K562 (cell line): ENCODE results near the gene SLC4A2. TPM values are rescaled to one million over a fixed set of nuclear protein-coding genes. Genes with fewer than 3 reads are reported as not detected.
A peak's percentile ranks its signal among the peaks of the same experiment; 100 is the strongest.

ENCODE experiments used
- ARID3B ChIP-seq: fragments of 250-450 bp; sonication (Bioruptor Pico); IDR thresholded peaks from 2 replicates; pipeline ENCODE4 v1.4.0; 2020; ENCODE audit warnings: borderline replicate concordance
- ATF4 ChIP-seq: fragments of 450-650 bp; formaldehyde crosslinking; IDR thresholded peaks from 2 replicates; pipeline ENCODE4 v1.4.0; 2022; ENCODE audit warnings: mild to moderate bottlenecking, moderate library complexity
- BRF2 ChIP-seq: IDR thresholded peaks from 3 replicates; pipeline ENCODE4 v1.6.1; 2011; ENCODE audit warnings: borderline replicate concordance, mild to moderate bottlenecking; ENCODE audit not compliant: insufficient read length, insufficient read depth
- CBFA2T3 ChIP-seq: fragments of 450-650 bp; IDR thresholded peaks from 2 replicates; pipeline ENCODE4 v1.6.1; 2017
- CTCF ChIP-seq, 3 experiments: IDR thresholded peaks in 2 of 3; conservative IDR thresholded peaks in 1 of 3; 2 replicates each; pipeline ENCODE4 v1.5.1; 2011 to 2012; ENCODE audit warnings: low read length in 3 of 3, mild to moderate bottlenecking in 3 of 3, control low read depth in 2 of 3, improper control_type of control experiment in 1 of 3, inconsistent platforms in 1 of 3, low read depth in 1 of 3, mixed read lengths in 1 of 3, moderate library complexity in 1 of 3; ENCODE audit not compliant: insufficient read depth in 2 of 3
- E2F5 ChIP-seq: sonication (generic); formaldehyde crosslinking; IDR thresholded peaks from 2 replicates; pipeline ENCODE4 v1.8.0; 2022; ENCODE audit warnings: mild to moderate bottlenecking, missing genetic modification reagents
- ETS1 ChIP-seq: conservative IDR thresholded peaks from 2 replicates; pipeline ENCODE4 v1.6.1; 2011; ENCODE audit warnings: low read depth, mild to moderate bottlenecking, low read length; ENCODE audit not compliant: control insufficient read depth
- GABPB1 ChIP-seq: sonication (generic); formaldehyde crosslinking; IDR thresholded peaks from 2 replicates; pipeline ENCODE4 v1.8.0; 2022; ENCODE audit warnings: mild to moderate bottlenecking, missing genetic modification reagents
- HDAC3 ChIP-seq: fragments of 450-650 bp; IDR thresholded peaks from 2 replicates; pipeline ENCODE4 v1.6.1; 2018; ENCODE audit warnings: borderline replicate concordance, mild to moderate bottlenecking, moderate library complexity; ENCODE audit not compliant: partially characterized antibody
- KHSRP ChIP-seq: fragments of 450-650 bp; IDR thresholded peaks from 2 replicates; pipeline ENCODE4 v1.6.1; 2017
- MAFF ChIP-seq: IDR thresholded peaks from 2 replicates; pipeline ENCODE4 v1.6.1; 2012; ENCODE audit warnings: low read length, improper control_type of control experiment
- MLX ChIP-seq, 2 experiments: fragments of 450-650 bp in 1 of 2; sonication (generic) in 1 of 2; formaldehyde crosslinking; conservative IDR thresholded peaks; 2 replicates each; pipeline versions ENCODE4 v1.4.0 to v1.8.1; 2020 to 2022; ENCODE audit warnings: mild to moderate bottlenecking in 1 of 2, missing genetic modification reagents in 1 of 2
- SAFB2 ChIP-seq: fragments of 200-400 bp; formaldehyde crosslinking; IDR thresholded peaks from 2 replicates; pipeline ENCODE4 v1.6.1; 2018; ENCODE audit warnings: borderline replicate concordance, low read length, low read depth, moderate library complexity; ENCODE audit not compliant: severe bottlenecking
- SIX5 ChIP-seq, 2 experiments: IDR thresholded peaks; 2 replicates each; pipeline ENCODE4 v1.6.1; 2011; ENCODE audit warnings: low read length in 2 of 2, borderline replicate concordance in 1 of 2, low read depth in 1 of 2, mild to moderate bottlenecking in 1 of 2, moderate library complexity in 1 of 2; ENCODE audit not compliant: insufficient read depth in 1 of 2
- SRSF7 ChIP-seq: fragments of 200-400 bp; formaldehyde crosslinking; optimal IDR thresholded peaks from 2 replicates; pipeline ENCODE3; 2017; ENCODE audit warnings: mild to moderate bottlenecking, low read depth, low read length
- U2AF2 ChIP-seq: fragments of 200-400 bp; formaldehyde crosslinking; optimal IDR thresholded peaks from 2 replicates; pipeline ENCODE3; 2017; ENCODE audit warnings: low read depth, mild to moderate bottlenecking, low read length
- ZNF124 ChIP-seq: sonication (generic); formaldehyde crosslinking; IDR thresholded peaks from 2 replicates; pipeline ENCODE4 v1.8.1; 2022; ENCODE audit warnings: missing genetic modification reagents
- ZNF253 ChIP-seq: fragments of 250-450 bp; sonication (Bioruptor Pico); conservative IDR thresholded peaks from 2 replicates; pipeline ENCODE4 v1.6.1; 2021; ENCODE audit warnings: mild to moderate bottlenecking
- polyA plus RNA-seq, 8 experiments: library from polyadenylated mRNA; depleted of rRNA in 4 of 8; stranded (reverse) in 5 of 8; unstranded in 3 of 8; fragments of >200 nt; fragmentation: Nextera tagmentation in 2 of 8; fragmentation: Illumina TruSeq in 1 of 8; extraction: Ambion mirVana in 2 of 8; extraction: Trizol in 1 of 8; gene quantifications; 2 replicates each; pipeline versions ENCODE4 v1.2.1 to v1.2.3, GENCODE V29; 2011 to 2014; ENCODE audit warnings: inconsistent platforms in 1 of 8, missing spikeins in 1 of 8
- total RNA-seq, 7 experiments: library from RNA; depleted of rRNA in 6 of 7; stranded (reverse); fragments of >200 nt in 6 of 7; fragmentation: Illumina TruSeq in 2 of 7; extraction: Trizol in 2 of 7; gene quantifications; 2 replicates each; pipeline versions ENCODE4 v1.2.1 to v1.2.3, GENCODE V29; 2011 to 2021; ENCODE audit warnings: low replicate concordance in 1 of 7

Gene SLC4A2
- total and polyA plus RNA-seq, 9 of the 15 experiments (the other 6 are each of a cell fraction or from before 2014, with no cell fraction given), result 11.4 to 375 (median 130) TPM

GRCh38 chr7:151017953-151018420, 41.4 kb upstream of the SLC4A2 start (continued):
- TF ChIP-seq SAFB2 (no peak), KHSRP (no peak), CBFA2T3 (0 out of 2 replicates have a peak, but pooled peaks have one; percentile 23), BRF2 (no peak), ZNF124 (no peak), MAFF (no peak), ETS1 (peak; percentile 90), SRSF7 (no peak), SIX5 (IDR thresholded peaks at IDR 0.05; ENCODE audit: borderline replicate concordance in 1 of 2, insufficient read depth in 1 of 2, low read depth in 1 of 2, low read length in 2 of 2) (no peak), U2AF2 (no peak), GABPB1 (CRISPR knock-in tag) (peak; percentile 74), ZNF253 (CRISPR knock-in tag) (no peak), ATF4 (CRISPR knock-in tag) (no peak), E2F5 (CRISPR knock-in tag) (no peak), ARID3B (CRISPR knock-in tag) (no peak), MLX (CRISPR knock-in tag; conservative IDR thresholded peaks at IDR 0.05) (peak in 1 of 2 experiments; percentile 19; a peak in 1 of 4 replicates), CTCF (IDR thresholded peaks at IDR 0.05 in 2 of 3, conservative IDR thresholded peaks at IDR 0.05 in 1 of 3; ENCODE audit: insufficient read depth in 2 of 3, low read depth in 1 of 3, low read length in 3 of 3) (peak; percentile 95 to 100 (median 98)), HDAC3 (no peak)
